Measurements from ENCODE around the gene SLC9A9.

GRCh38 chr3:143483214-143483613 lies 365.1 kb downstream of the SLC9A9 start:
- TF ChIP-seq CTCF (IDR thresholded peaks at IDR 0.05; ENCODE audit: low read depth, low read length): no peak
- no peak for TF ChIP-seq EZH2phosphoT487 (IDR thresholded peaks at IDR 0.05; ENCODE audit: low read depth)
